Stimulated activated CD8-positive, alpha-beta memory T cell treated with anti-CD3 and anti-CD28 coated beads, Interleukin-7, amount 100 ng/mL, for 48 hours (primary cell): ENCODE results near the gene RPS15.

Source experiments
- DNase-seq, 2 donors: peaks; one replicate each; pipeline ENCODE4 v3.0.0-alpha.2; 2020; ENCODE audit warnings: low read depth in 1 of 2; ENCODE audit errors: extremely low read depth in 1 of 2

RPS15 gene

GRCh38 chr19:1481224-1481892, 43.2 kb downstream of the RPS15 start:
- no peak for DNase-seq

GRCh38 chr19:1481893-1482360, 43.7 kb downstream of the RPS15 start:
- DNase-seq: no peak

- DNase-seq: no peak
These were observed 44.4 kb downstream of the RPS15 start for GRCh38 chr19:1482361-1483130.

GRCh38 chr19:1483131-1483978, 45.2 kb downstream of the RPS15 start:
- DNase-seq: no peak

- no peak for DNase-seq
These were observed 45.8 kb downstream of the RPS15 start for GRCh38 chr19:1483979-1484428.

GRCh38 chr19:1486720-1487575, 48.8 kb downstream of the RPS15 start:
- DNase-seq: no peak

- no peak for DNase-seq
These were observed 49.5 kb downstream of the RPS15 start for GRCh38 chr19:1487576-1488281.

- no peak for DNase-seq
These were observed 50.0 kb downstream of the RPS15 start for GRCh38 chr19:1488282-1488601.

- no peak for DNase-seq
These were observed 51.5 kb downstream of the RPS15 start for GRCh38 chr19:1489463-1490310.
